HepG2 (cell line): ENCODE measurements around the gene CALR. TPM values are rescaled to one million over a fixed set of nuclear protein-coding genes. Genes with fewer than 3 reads are reported as not detected.

Experiments
- CEBPB ChIP-seq: IDR thresholded peaks from 2 replicates; pipeline ENCODE4 v1.6.1; 2011; ENCODE audit warnings: low read depth, low read length, improper control_type of control experiment, borderline replicate concordance
- MAFK ChIP-seq, 2 experiments: IDR thresholded peaks in 1 of 2; conservative IDR thresholded peaks in 1 of 2; 2 replicates each; pipeline ENCODE4 v1.6.1; 2011; ENCODE audit warnings: improper control_type of control experiment in 2 of 2, low read length in 2 of 2
- MIER2 ChIP-seq: IDR thresholded peaks from 2 replicates; pipeline ENCODE4 v1.6.1; 2016; ENCODE audit warnings: missing biosample characterization, missing genetic modification reagents
- NFE2 ChIP-seq: sonication (generic); formaldehyde crosslinking; IDR thresholded peaks from 2 replicates; pipeline ENCODE4 v1.4.0; 2020; ENCODE audit warnings: missing genetic modification reagents
- SMAD9 ChIP-seq: sonication (generic); formaldehyde crosslinking; IDR thresholded peaks from 2 replicates; pipeline ENCODE4 v1.5.1; 2020; ENCODE audit warnings: mild to moderate bottlenecking, missing genetic modification reagents
- THAP11 ChIP-seq: IDR thresholded peaks from 2 replicates; pipeline ENCODE4 v1.6.1; 2016; ENCODE audit warnings: missing biosample characterization, missing genetic modification reagents
- UBTF ChIP-seq: sonication (generic); formaldehyde crosslinking; IDR thresholded peaks from 2 replicates; pipeline ENCODE4 v1.4.0; 2020; ENCODE audit warnings: mild to moderate bottlenecking, missing genetic modification reagents
- YY1 ChIP-seq: IDR thresholded peaks from 2 replicates; pipeline ENCODE4 v1.6.1; 2011; ENCODE audit warnings: low read length, low read depth, moderate library complexity, mild to moderate bottlenecking; ENCODE audit not compliant: insufficient read depth, insufficient replicate concordance
- ZBTB1 ChIP-seq: sonication (generic); formaldehyde crosslinking; IDR thresholded peaks from 2 replicates; pipeline ENCODE4 v1.4.0; 2020; ENCODE audit warnings: missing genetic modification reagents, borderline replicate concordance
- ZNF251 ChIP-seq: sonication (generic); formaldehyde crosslinking; IDR thresholded peaks from 2 replicates; pipeline ENCODE4 v1.9.0; 2021; ENCODE audit warnings: mild to moderate bottlenecking, missing genetic modification reagents
- ZNF33A ChIP-seq: sonication (generic); formaldehyde crosslinking; IDR thresholded peaks from 2 replicates; pipeline ENCODE4 v1.5.1; 2020; ENCODE audit warnings: missing genetic modification reagents, mild to moderate bottlenecking, moderate library complexity, borderline replicate concordance
- ZNF367 ChIP-seq: sonication (generic); formaldehyde crosslinking; IDR thresholded peaks from 2 replicates; pipeline ENCODE4 v1.4.0; 2020; ENCODE audit warnings: missing genetic modification reagents, borderline replicate concordance
- ZNF414 ChIP-seq: sonication (generic); formaldehyde crosslinking; IDR thresholded peaks from 2 replicates; pipeline ENCODE4 v1.5.0; 2020; ENCODE audit warnings: missing genetic modification reagents
- ZNF709 ChIP-seq: sonication (generic); formaldehyde crosslinking; IDR thresholded peaks from 2 replicates; pipeline ENCODE4 v1.5.0; 2020; ENCODE audit warnings: mild to moderate bottlenecking, missing genetic modification reagents
- ZNF768 ChIP-seq: sonication (generic); formaldehyde crosslinking; IDR thresholded peaks from 2 replicates; pipeline ENCODE4 v1.4.0; 2020; ENCODE audit warnings: missing genetic modification reagents
- polyA plus RNA-seq, 8 experiments: library from polyadenylated mRNA; depleted of rRNA in 3 of 8; stranded (reverse) in 7 of 8; unstranded in 1 of 8; fragments of >200 nt; fragmentation: Illumina TruSeq in 4 of 8; extraction: Trizol in 4 of 8; gene quantifications; 2 replicates each; pipeline versions ENCODE4 v1.2.1 to v1.2.3, GENCODE V29; 2011 to 2016; ENCODE audit warnings: low read depth in 4 of 8, missing spikeins in 1 of 8, mixed read lengths in 1 of 8; ENCODE audit not compliant: insufficient read depth in 1 of 8
- total RNA-seq, 5 experiments: library from RNA; depleted of rRNA; stranded (reverse); fragments of >200 nt; fragmentation: Illumina TruSeq; extraction: Trizol; gene quantifications; 2 replicates each; pipeline ENCODE4 v1.2.3, GENCODE V29; 2016; ENCODE audit warnings: low read depth in 1 of 5
- TF ChIP-seq, protein P1 (sequence below): sonication (generic); formaldehyde crosslinking; IDR thresholded peaks from 2 replicates; pipeline ENCODE4 v1.5.0; 2020; ENCODE audit warnings: missing genetic modification reagents
- TF ChIP-seq, protein P2 (sequence below): sonication (generic); formaldehyde crosslinking; conservative IDR thresholded peaks from 2 replicates; pipeline ENCODE4 v1.5.0; 2020; ENCODE audit warnings: missing genetic modification reagents

CALR gene
- total and polyA plus RNA-seq, 2 of the 13 experiments (the other 11 are each of a cell fraction or from before 2014, with no cell fraction given): 898 to 934 TPM

GRCh38 chr19:12945479-12946091 lies 7.2 kb downstream of the CALR start, which contains the start of gene RAD23A (continued):
- TF ChIP-seq UBTF (CRISPR knock-in tag) (0 out of 2 replicates have a peak, but pooled peaks have one; percentile 39), ZNF33A (CRISPR knock-in tag) (peak; percentile 61; the same call in 1 of the 2 replicates), ZBTB1 (CRISPR knock-in tag) (no peak), ZNF251 (CRISPR knock-in tag) (no peak), ZNF768 (no peak), THAP11 (CRISPR knock-in tag) (peak; percentile 93), NFE2 (no peak), CEBPB (peak; percentile 4; the same call in 1 of the 2 replicates), SMAD9 (no peak), ZNF414 (CRISPR knock-in tag) (peak; percentile 82; the same call in 1 of the 2 replicates), MIER2 (CRISPR knock-in tag) (0 out of 2 replicates have a peak, but pooled peaks have one; percentile 37), ZNF709 (CRISPR knock-in tag) (0 out of 2 replicates have a peak, but pooled peaks have one; percentile 50), ZNF367 (CRISPR knock-in tag) (no peak), MAFK (conservative IDR thresholded peaks at IDR 0.05 in 1 of 2, IDR thresholded peaks at IDR 0.05 in 1 of 2; ENCODE audit: low read length in 2 of 2) (no peak), YY1 (peak; percentile 98)
- TF ChIP-seq, protein P1, sequence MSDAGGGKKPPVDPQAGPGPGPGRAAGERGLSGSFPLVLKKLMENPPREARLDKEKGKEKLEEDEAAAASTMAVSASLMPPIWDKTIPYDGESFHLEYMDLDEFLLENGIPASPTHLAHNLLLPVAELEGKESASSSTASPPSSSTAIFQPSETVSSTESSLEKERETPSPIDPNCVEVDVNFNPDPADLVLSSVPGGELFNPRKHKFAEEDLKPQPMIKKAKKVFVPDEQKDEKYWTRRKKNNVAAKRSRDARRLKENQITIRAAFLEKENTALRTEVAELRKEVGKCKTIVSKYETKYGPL (CRISPR knock-in tag): peak; percentile 71; the same call in 1 of the 2 replicates
- TF ChIP-seq, protein P2, sequence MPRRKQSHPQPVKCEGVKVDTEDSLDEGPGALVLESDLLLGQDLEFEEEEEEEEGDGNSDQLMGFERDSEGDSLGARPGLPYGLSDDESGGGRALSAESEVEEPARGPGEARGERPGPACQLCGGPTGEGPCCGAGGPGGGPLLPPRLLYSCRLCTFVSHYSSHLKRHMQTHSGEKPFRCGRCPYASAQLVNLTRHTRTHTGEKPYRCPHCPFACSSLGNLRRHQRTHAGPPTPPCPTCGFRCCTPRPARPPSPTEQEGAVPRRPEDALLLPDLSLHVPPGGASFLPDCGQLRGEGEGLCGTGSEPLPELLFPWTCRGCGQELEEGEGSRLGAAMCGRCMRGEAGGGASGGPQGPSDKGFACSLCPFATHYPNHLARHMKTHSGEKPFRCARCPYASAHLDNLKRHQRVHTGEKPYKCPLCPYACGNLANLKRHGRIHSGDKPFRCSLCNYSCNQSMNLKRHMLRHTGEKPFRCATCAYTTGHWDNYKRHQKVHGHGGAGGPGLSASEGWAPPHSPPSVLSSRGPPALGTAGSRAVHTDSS (CRISPR knock-in tag): peak; percentile 77; the same call in 1 of the 2 replicates
